Stimulated activated CD4-positive, alpha-beta T cell treated with anti-CD3 and anti-CD28 coated beads, Interleukin-12 subunit alpha, Interleukin-12 subunit beta, amount 100 ng/mL, for 48 hours (primary cell): ENCODE results near the gene EXD3.
"Not testable (repeated sequence)": the region's sequence is repeated elsewhere in the genome, so short reads cannot be mapped to it uniquely, and the experiment has no call there.

ENCODE experiments used
- DNase-seq, 3 donors: peaks; one replicate each; pipeline ENCODE4 v3.0.0-alpha.2; 2020; ENCODE audit warnings: low read depth in 2 of 3, low spot score in 1 of 3

Gene EXD3

GRCh38 chr9:137411645-137412380 lies 11.1 kb downstream of the EXD3 start:
- DNase-seq, result peak in 2 of 3 donors; percentile 35 to 37

- DNase-seq, result no peak
These were observed 11.7 kb downstream of the EXD3 start for GRCh38 chr9:137411260-137411644.

GRCh38 chr9:137410891-137411249 lies 12.1 kb downstream of the EXD3 start:
- DNase-seq, result no peak

DNA sequence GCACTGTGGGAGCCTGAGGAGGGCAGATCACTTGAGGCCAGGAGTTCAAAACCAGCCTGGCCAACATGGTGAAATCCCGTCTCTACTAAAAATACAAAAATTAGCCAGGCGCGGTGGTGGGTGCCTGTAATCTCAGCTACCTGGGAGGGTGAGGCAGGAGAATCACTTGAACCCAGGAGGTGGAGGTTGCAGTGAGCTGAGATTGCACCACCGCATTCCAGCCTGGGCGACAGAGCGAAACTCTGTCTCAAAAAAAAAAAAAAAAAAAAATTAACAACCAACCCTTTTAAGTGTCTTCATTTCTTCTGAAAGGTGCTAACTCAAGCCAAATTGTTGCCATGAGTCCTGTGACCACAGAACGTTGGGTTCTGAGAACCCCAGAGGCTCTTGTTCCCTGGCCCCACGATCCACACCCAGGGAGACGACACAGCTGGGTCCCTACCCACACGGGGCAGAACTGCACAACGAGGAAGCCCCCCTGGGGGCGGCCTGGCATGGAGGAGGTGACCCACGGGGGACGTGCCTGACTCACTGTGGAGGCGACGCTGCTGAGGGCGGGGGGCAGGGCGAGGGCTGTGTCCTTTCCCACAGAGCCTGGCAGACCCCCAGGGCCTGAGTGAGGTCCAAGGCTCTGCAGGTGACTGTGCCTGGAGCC lies 12.6 kb downstream of the EXD3 start:
- DNase-seq, result not testable (repeated sequence)

GRCh38 chr9:137409515-137409914 lies 13.4 kb downstream of the EXD3 start:
- no peak for DNase-seq

DNA sequence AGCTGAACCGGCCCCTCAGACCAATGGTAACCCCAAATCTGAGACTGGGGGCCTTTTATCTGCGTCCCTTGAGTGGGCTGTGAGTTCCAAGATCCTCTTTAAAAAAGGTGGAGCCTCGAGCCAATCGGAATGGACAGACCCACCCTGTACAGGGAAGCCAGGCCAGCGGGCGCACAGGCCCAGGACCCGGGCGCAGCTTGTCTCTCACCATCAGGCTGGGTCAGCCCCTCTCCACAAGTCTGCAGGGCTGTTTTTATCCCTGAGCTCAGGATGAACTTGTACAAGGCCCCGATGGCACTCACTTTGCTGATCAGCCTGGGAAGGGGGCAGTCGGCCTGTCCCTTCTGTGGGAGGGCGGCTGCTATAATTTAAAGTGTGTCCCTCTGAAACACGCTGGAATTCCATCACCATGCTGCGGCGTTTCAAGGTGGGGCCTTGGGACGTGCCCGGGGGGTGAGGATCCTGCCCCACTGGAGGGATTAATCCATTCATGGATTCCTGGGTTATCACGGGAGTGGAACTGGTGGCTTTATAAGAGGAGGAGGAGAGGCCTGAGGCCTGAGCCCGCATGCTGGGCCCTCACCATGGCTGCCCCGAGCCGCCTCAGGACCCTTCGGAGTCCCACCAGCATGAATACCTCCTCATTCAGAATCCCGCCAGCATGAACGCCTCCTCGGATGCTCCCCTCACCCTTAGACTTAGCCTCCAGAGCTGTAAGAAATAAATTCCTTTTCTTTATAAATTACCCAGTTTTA lies 14.1 kb downstream of the EXD3 start:
- DNase-seq, result no peak

DNA sequence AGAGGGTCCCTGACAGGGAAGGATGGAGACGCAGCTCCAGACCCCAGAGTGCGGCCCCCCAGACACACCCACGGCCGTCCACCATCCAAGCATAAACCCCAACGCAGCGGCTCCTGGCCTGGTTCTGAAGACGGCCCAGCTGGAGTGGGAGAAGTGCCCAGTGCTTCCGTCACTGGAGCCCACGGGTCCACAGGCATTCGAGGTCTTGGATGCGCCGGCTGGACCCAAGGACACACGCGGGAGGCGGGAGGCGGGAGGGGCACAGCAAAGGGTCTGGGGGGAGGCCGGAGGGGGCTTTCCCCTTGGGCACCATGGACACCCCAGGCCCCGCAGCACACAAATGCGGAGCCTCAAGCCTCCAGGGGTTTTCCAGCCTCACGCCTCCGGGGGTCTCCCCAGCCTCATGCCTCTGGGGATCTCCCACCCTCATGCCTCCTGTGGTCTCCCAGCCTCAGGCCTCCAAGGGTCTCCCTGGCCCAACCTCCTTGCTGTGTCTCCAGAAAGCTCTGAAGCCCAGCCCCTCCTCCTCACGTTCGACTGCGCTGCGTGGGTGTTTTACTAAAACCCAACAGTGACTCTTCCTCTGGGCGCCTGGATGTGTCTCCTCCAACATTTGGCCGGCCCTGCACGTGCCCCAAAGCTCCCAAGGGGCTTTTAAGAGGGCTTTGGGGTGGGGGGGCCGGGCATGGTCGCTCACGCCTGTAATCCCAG lies 15.2 kb downstream of the EXD3 start:
- DNase-seq, result no peak

- peak; percentile 42 to 62 (median 60) for DNase-seq
These were observed 15.9 kb downstream of the EXD3 start for GRCh38 chr9:137406876-137407589.

- DNase-seq, result no peak
These were observed 16.7 kb downstream of the EXD3 start for GRCh38 chr9:137406085-137406760.

GRCh38 chr9:137405677-137406081 lies 17.3 kb downstream of the EXD3 start:
- no peak for DNase-seq

- DNase-seq, result no peak
These were observed 17.9 kb downstream of the EXD3 start for GRCh38 chr9:137404961-137405567.

DNA sequence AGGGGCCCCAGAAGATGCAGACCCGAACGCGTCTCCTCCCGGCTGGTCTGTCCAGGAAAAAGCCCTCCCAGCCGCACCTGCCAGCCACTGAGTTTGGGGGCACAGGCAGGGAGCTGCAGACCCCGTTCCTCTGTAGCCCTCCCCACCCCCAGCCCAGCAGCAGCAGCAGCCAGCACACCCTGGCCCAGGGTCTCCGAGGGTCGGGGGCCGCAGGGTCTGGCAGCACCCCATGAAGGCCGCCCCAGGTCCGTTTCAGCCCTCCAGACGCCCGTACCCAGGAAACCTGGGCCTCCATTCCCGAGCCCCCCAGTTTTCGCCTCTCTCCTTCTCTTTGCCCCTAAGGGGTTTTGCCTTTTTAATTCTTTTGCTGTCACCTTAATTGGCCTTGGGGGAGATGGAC lies 19.7 kb downstream of the EXD3 start:
- no peak for DNase-seq

- DNase-seq, result no peak
These were observed 20.2 kb downstream of the EXD3 start for GRCh38 chr9:137402746-137403145.

- no peak for DNase-seq
These were observed 24.1 kb downstream of the EXD3 start for GRCh38 chr9:137398561-137399468.

DNA sequence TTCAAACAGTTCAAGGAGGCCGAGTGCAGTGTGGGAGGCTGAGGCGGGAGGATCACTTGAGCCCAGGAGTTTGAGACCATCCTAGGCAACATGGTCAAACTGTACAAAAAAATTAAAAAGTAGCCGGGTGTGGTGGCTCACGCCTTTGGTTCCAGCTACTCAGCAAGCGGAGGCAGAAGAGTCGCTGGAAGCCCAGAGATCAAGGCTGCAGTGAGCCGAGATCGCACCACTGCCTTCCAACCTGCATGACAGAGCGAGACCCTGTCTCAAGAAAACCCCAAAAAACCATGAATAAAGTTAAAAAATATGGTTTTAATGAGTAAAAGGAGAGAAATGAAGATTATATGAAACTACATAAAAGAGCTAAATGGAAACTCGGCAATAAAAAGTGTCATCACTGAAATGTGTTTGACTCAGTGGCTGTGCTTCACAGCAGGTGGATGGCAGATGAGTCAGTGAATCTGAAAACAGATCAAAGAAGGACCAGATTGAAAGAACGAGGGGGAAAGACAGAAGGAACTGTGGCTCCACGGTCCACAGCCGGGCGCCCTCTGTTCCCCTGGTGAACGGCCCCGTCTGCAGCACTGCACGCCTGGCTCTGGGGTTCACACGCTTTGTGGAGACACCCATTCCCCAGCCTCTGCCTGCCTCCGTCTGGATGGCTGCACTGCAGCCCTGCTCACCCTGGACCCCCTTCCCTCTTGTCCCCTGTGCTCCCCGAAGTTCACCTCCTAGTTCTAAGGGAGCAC lies 25.1 kb downstream of the EXD3 start:
- DNase-seq, result peak; percentile 31 to 33 (median 31)

- DNase-seq, result no peak
These were observed 26.2 kb downstream of the EXD3 start for GRCh38 chr9:137396634-137397367.

DNA sequence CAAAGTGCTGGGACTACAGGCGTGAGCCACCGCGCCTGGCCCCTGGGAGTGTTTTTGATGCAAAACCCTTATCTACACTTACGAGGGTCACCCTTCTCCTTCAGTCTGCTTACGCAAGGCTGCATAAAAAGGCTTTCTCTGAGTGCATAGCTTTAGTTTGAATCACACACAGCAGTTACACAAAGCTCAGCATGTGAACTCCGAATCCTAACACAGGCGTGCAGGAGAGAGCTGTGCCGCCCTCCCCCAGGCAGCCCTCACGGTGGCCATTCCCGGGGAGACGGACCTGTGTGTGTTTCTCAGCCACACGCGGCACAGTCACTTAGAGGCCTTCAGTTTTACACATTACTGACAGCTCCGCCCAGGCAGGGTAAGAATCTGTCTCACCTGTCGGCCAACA lies 26.7 kb downstream of the EXD3 start:
- DNase-seq, result no peak

DNA sequence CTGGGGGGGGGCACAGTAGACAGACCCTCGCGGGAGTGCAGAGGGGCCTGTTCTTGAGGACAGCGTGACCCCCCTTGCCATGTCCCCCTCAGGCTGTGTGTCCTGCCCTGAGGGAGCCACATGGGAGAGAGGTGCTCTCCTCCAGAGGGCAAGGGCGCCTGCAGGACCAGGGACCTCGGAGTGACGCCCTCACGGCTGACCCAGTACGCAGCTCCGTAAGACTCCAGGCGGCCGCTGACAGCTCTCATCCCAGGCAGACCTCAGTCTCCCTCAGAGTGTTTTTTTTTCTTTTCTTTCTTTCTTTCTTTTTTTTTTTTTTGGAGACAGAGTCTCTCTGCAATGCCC lies 27.3 kb downstream of the EXD3 start:
- DNase-seq, result no peak
